DOHH2 (cell line): ENCODE measurements around the gene EML3.

ENCODE experiments used
- H3F3A ChIP-seq: fragments of 200-600 bp; sonication (generic), shearing (Covaris generic); 2 replicates; pipeline ENCODE4 v1.6.0; 2016; ENCODE audit warnings: antibody characterized with exemption, mild to moderate bottlenecking; ENCODE audit not compliant: control insufficient read depth, insufficient read depth
- H3K27ac ChIP-seq: fragments of 200-600 bp; sonication (generic); 2 replicates; pipeline ENCODE4 v1.5.1; 2014; ENCODE audit warnings: low read depth, mild to moderate bottlenecking, low read length, moderate library complexity
- H3K27me3 ChIP-seq: fragments of 200-600 bp; sonication (generic); 2 replicates; pipeline ENCODE4 v1.6.1; 2014; ENCODE audit warnings: mild to moderate bottlenecking, low read length, mixed read lengths; ENCODE audit not compliant: control insufficient read depth
- H3K36me3 ChIP-seq: fragments of 200-600 bp; sonication (generic); 2 replicates; pipeline ENCODE4 v1.6.1; 2014; ENCODE audit warnings: mild to moderate bottlenecking, low read length, moderate library complexity, mixed read lengths; ENCODE audit not compliant: control insufficient read depth
- H3K4me1 ChIP-seq: fragments of 200-600 bp; sonication (generic); 2 replicates; pipeline ENCODE4 v1.6.1; 2014; ENCODE audit warnings: mild to moderate bottlenecking, low read length, mixed read lengths; ENCODE audit not compliant: control insufficient read depth
- H3K4me2 ChIP-seq: fragments of 200-600 bp; sonication (generic); 2 replicates; pipeline ENCODE4 v1.6.0; 2014; ENCODE audit warnings: mild to moderate bottlenecking, low read length, moderate library complexity
- H3K4me3 ChIP-seq: fragments of 200-600 bp; sonication (generic); 2 replicates; pipeline ENCODE4 v1.5.1; 2014; ENCODE audit warnings: mild to moderate bottlenecking, low read length, mixed read lengths
- H3K79me2 ChIP-seq: fragments of 200-600 bp; sonication (generic); 2 replicates; pipeline ENCODE4 v1.6.1; 2014; ENCODE audit warnings: mild to moderate bottlenecking, low read length, mixed read lengths; ENCODE audit not compliant: control insufficient read depth
- H3K9me2 ChIP-seq: fragments of 200-600 bp; sonication (generic); replicated peaks from 2 replicates; pipeline ENCODE4 v1.6.1; 2014; ENCODE audit warnings: mild to moderate bottlenecking, low read length, mixed read lengths; ENCODE audit not compliant: control insufficient read depth
- H3K9me3 ChIP-seq: fragments of 200-600 bp; sonication (generic); 2 replicates; pipeline ENCODE4 v1.6.1; 2014; ENCODE audit warnings: antibody characterized with exemption, low read length, mixed read lengths; ENCODE audit not compliant: control insufficient read depth, insufficient read depth
- H4K20me1 ChIP-seq: fragments of 200-600 bp; sonication (generic); 2 replicates; pipeline ENCODE4 v1.6.0; 2014; ENCODE audit warnings: low read depth, mild to moderate bottlenecking, antibody characterized with exemption, low read length, moderate library complexity; ENCODE audit not compliant: control insufficient read depth, insufficient read depth
- CTCF ChIP-seq: fragments of 200-600 bp; sonication (generic); IDR thresholded peaks from one replicate; pipeline ENCODE4 v1.5.1; 2014; ENCODE audit warnings: antibody characterized with exemption, mild to moderate bottlenecking, low read depth, low read length; ENCODE audit not compliant: poor library complexity, severe bottlenecking
- EZH2phosphoT487 ChIP-seq: fragments of 200-600 bp; sonication (generic); IDR thresholded peaks from 2 replicates; pipeline ENCODE4 v1.6.1; 2017; ENCODE audit warnings: borderline replicate concordance, mild to moderate bottlenecking, antibody characterized with exemption, low read length, moderate library complexity, mixed read lengths

The EML3 gene

GRCh38 chr11:62556875-62557631 lies 55.5 kb downstream of the EML3 start:
- no peaks in the 10 kb centered on the region for H3K9me3 ChIP-seq
- peaks cover 10% of the 10 kb centered on the region; the same call in 1 of the 2 replicates for H4K20me1 ChIP-seq
- no peaks in the 10 kb centered on the region for H3K79me2 ChIP-seq
- TF ChIP-seq CTCF (no peak), EZH2phosphoT487 (no peak)
- H3F3A ChIP-seq, result peaks cover 41% of the 10 kb centered on the region
- H3K27me3 ChIP-seq, result no peaks in the 10 kb centered on the region
- H3K36me3 ChIP-seq, result peaks cover 73% of the 10 kb centered on the region
- no peaks in the 10 kb centered on the region for H3K9me2 ChIP-seq
- peak overlapping the region; percentile 23 for H3K4me3 ChIP-seq
- H3K4me2 ChIP-seq, result peak overlapping the region; percentile 45
- H3K4me1 ChIP-seq, result peaks cover 78% of the 10 kb centered on the region
- H3K27ac ChIP-seq, result peak overlapping the region; percentile 58

- H3K9me3 ChIP-seq, result no peaks in the 10 kb centered on the region
- no peaks in the 10 kb centered on the region for H3K9me2 ChIP-seq
- peaks cover 85% of the 10 kb centered on the region for H3K4me1 ChIP-seq
- peaks cover 13% of the 10 kb centered on the region; the same call in 1 of the 2 replicates for H4K20me1 ChIP-seq
- H3K4me3 ChIP-seq, result peak overlapping the region; percentile 23
- H3K79me2 ChIP-seq, result no peaks in the 10 kb centered on the region
- H3K4me2 ChIP-seq, result peak overlapping the region; percentile 45
- TF ChIP-seq EZH2phosphoT487, result no peak
- TF ChIP-seq CTCF, result no peak
- H3F3A ChIP-seq, result peaks cover 41% of the 10 kb centered on the region
- peaks cover 67% of the 10 kb centered on the region for H3K36me3 ChIP-seq
- no peaks in the 10 kb centered on the region for H3K27me3 ChIP-seq
- H3K27ac ChIP-seq, result peak overlapping the region; percentile 58
Observed at GRCh38 chr11:62556108-62556874, 56.3 kb downstream of the EML3 start.

- Histone ChIP-seq H3F3A (peaks cover 36% of the 10 kb centered on the region), H3K79me2 (no peaks in the 10 kb centered on the region), H3K4me3 (peak overlapping the region; percentile 23), H3K36me3 (peaks cover 60% of the 10 kb centered on the region), H3K9me2 (no peaks in the 10 kb centered on the region), H3K9me3 (no peaks in the 10 kb centered on the region), H3K4me1 (peaks cover 80% of the 10 kb centered on the region), H4K20me1 (peaks cover 10% of the 10 kb centered on the region; the same call in 1 of the 2 replicates), H3K27ac (peak overlapping the region; percentile 58), H3K27me3 (no peaks in the 10 kb centered on the region), H3K4me2 (peak overlapping the region; percentile 45)
- TF ChIP-seq CTCF (no peak), EZH2phosphoT487 (no peak)
Observed at GRCh38 chr11:62555464-62556107, 57.0 kb downstream of the EML3 start.
